Prostate gland (tissue), 2 donors: ENCODE measurements around the gene ARHGAP29.

Experiments
- CTCF ChIP-seq, 4 experiments: fragments of 200-600 bp in 2 of 4; fragments of 450-650 bp in 2 of 4; sonication (generic) in 2 of 4; IDR thresholded peaks; 1 replicate in 3 of 4; 2 replicates in 1 of 4; pipeline ENCODE4 v1.5.1; 2016 to 2019; ENCODE audit warnings: antibody characterized with exemption in 4 of 4, mild to moderate bottlenecking in 2 of 4, moderate library complexity in 2 of 4
- POLR2A ChIP-seq: fragments of 450-650 bp; IDR thresholded peaks from one replicate; pipeline ENCODE4 v1.6.1; 2016; ENCODE audit warnings: antibody characterized with exemption, mild to moderate bottlenecking
- POLR2AphosphoS5 ChIP-seq: sonication (generic); formaldehyde crosslinking; IDR thresholded peaks from one replicate; pipeline ENCODE4 v1.6.1; 2017; ENCODE audit warnings: antibody characterized with exemption

- TF ChIP-seq CTCF (IDR thresholded peaks at IDR 0.05) (no peak), POLR2A (peak; percentile 83), POLR2AphosphoS5 (no peak)
These were observed 10.0 kb upstream of the ARHGAP29 start for GRCh38 chr1:94247138-94248094.
